ENCODE data around the gene SLC6A3. TPM values are rescaled to one million over a fixed set of nuclear protein-coding genes. Genes with fewer than 3 reads are reported as not detected.
A peak's percentile ranks its signal among the peaks of the same experiment; 100 is the strongest.

The SLC6A3 gene
- total and polyA plus RNA-seq, 12 donors = 0.04 to 0.19 (median 0.18) TPM; not detected in 9

GRCh38 chr5:1406681-1407640 lies 38.3 kb downstream of the SLC6A3 start:
- no peak for ATAC-seq
- Histone ChIP-seq H3K4me1 (no peaks in the 10 kb centered on the region), H3K36me3 (no peaks in the 10 kb centered on the region), H3K27ac (no peak overlapping the region), H3K4me3 (no peak overlapping the region), H3K9me3 (no peaks in the 10 kb centered on the region), H3K27me3 (peaks cover 0 to 47% (median 14%) of the 10 kb centered on the region in 7 donors)
- intact Hi-C loops (cut with DNase I) = no loop called here
- no peak for TF ChIP-seq CTCF (IDR thresholded peaks at IDR 0.05)
- WGBS, 2 donors = 65 to 72% methylated on average over 35 of the region's 35 CpGs
- no peak for DNase-seq

- no peaks in the 10 kb centered on the region for H3K4me1 ChIP-seq
- H3K4me3 ChIP-seq = no peak overlapping the region
- WGBS, 2 donors = 85 to 87% methylated on average over 40 of the region's 40 CpGs
- no peaks in the 10 kb centered on the region for H3K9me3 ChIP-seq
- no peak overlapping the region for H3K27ac ChIP-seq
- TF ChIP-seq CTCF (IDR thresholded peaks at IDR 0.05) = no peak
- H3K27me3 ChIP-seq = peaks cover 0 to 37% (median 14%) of the 10 kb centered on the region in 7 donors
- H3K36me3 ChIP-seq = no peaks in the 10 kb centered on the region
- ATAC-seq (peak in 1 of 8 donors; percentile 25), DNase-seq (no peak)
- intact Hi-C loops (cut with DNase I) = no loop called here
These were observed 39.4 kb downstream of the SLC6A3 start for GRCh38 chr5:1405539-1406530.

GRCh38 chr5:1405121-1405520 lies 40.1 kb downstream of the SLC6A3 start:
- no peaks in the 10 kb centered on the region for H3K36me3 ChIP-seq
- intact Hi-C loops (cut with DNase I) = no loop called here
- TF ChIP-seq CTCF (IDR thresholded peaks at IDR 0.05) = no peak
- H3K4me1 ChIP-seq = no peaks in the 10 kb centered on the region
- H3K27ac ChIP-seq = no peak overlapping the region
- no peaks in the 10 kb centered on the region for H3K9me3 ChIP-seq
- no peak for ATAC-seq
- no peak for DNase-seq
- H3K4me3 ChIP-seq = no peak overlapping the region
- peaks cover 0 to 44% (median 15%) of the 10 kb centered on the region in 7 donors for H3K27me3 ChIP-seq
- WGBS, 2 donors = 74 to 80% methylated on average over 19 of the region's 19 CpGs

- Histone ChIP-seq H3K27me3 (peaks cover 0 to 52% (median 13%) of the 10 kb centered on the region in 7 donors), H3K27ac (no peak overlapping the region), H3K4me1 (no peaks in the 10 kb centered on the region), H3K9me3 (peaks cover 0 to 8% (median 0%) of the 10 kb centered on the region in 11 donors), H3K4me3 (no peak overlapping the region), H3K36me3 (no peaks in the 10 kb centered on the region)
- TF ChIP-seq CTCF (IDR thresholded peaks at IDR 0.05) = no peak
- WGBS, 2 donors = 59 to 71% methylated on average over 12 of the region's 12 CpGs
- DNase-seq (no peak), ATAC-seq (no peak)
- intact Hi-C loops (cut with DNase I) = no loop called here
These were observed 41.2 kb downstream of the SLC6A3 start for GRCh38 chr5:1404062-1404461.
